Measurements from ENCODE around the gene C17orf75. TPM values are rescaled to one million over a fixed set of nuclear protein-coding genes. Genes with fewer than 3 reads are reported as not detected.
A peak's percentile ranks its signal among the peaks of the same experiment; 100 is the strongest.
"Not testable (repeated sequence)": the region's sequence is repeated elsewhere in the genome, so short reads cannot be mapped to it uniquely, and the experiment has no call there.

C17orf75 gene
- total RNA-seq, 2 donors from 2014 or later = 23.2 to 24.5 TPM

DNA sequence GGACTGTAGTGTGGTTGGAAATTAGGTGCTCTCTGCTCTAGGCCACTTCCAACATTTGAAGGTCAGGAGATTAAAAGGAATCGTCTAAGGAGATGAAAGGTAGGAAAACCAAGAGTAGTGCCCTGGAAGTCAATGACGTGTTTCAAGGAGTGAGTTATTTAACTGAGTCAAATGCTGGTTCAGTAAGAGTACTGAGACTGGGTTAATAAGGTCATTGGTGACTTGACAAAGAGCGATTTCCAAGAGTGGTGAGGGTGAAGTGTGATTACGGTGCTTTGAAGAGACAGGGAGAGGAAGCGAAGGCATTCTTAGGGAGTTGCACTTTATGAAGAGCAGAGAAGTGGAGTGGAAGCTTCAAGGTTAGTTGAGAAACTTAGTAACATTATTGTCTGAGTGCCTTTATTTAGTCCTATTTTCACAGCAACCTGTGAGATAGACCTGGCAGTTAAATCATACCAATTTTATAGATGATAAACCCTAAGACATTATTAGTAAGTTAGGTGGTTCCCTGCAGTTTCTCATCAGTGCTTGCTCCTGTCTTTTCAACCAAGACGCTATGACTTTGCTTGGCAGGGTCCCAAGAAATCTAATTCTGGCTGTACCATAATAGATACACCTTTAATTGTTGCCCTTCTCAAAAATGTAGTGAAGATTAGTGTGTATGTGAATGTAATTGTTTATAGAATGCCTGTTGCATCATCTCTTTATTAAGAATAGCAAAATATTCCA is 13.8 kb upstream of the C17orf75 start:
- Mint-ChIP-seq H3K4me3 (peak overlapping the region; percentile 75), H3K27me3 (no peaks in the 10 kb centered on the region), H3K9me3 (no peaks in the 10 kb centered on the region), H3K4me1 (ENCODE audit: low read depth in 2 of 2) (peaks cover 31 to 44% of the 10 kb centered on the region in 2 donors), H3K36me3 (peaks cover 24% of the 10 kb centered on the region), H3K27ac (peak overlapping the region; percentile 0 to 26)
- no peak for DNase-seq (ENCODE audit: low spot score)
- no peak for ATAC-seq

DNA sequence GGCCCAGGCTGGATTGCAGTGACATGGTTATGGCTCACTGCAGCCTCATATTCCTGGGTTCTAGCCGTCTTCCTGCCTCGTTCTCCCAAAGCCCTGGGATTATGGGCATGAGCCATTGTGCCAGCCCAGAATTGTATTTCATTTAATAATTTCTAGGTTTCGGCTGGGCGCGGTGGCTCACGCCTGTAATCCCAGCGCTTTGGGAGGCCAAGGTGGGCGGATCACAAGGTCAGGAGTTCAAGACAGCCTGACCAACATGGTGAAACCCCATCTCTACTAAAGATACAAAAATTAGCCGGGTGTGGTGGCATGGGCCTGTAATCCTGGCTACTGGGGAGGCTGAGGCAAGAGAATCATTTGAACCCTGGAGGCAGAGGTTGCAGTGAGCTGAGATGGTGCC is 10.8 kb upstream of the C17orf75 start:
- not testable (repeated sequence) for H3K9me3 Mint-ChIP-seq; H3K27ac Mint-ChIP-seq; DNase-seq (ENCODE audit: low spot score); ATAC-seq; H3K27me3 Mint-ChIP-seq
- H3K4me3 Mint-ChIP-seq = peak overlapping the region; percentile 95
- H3K36me3 Mint-ChIP-seq = peaks cover 34% of the 10 kb centered on the region
- peaks cover 29 to 40% of the 10 kb centered on the region in 2 donors for H3K4me1 Mint-ChIP-seq (ENCODE audit: low read depth in 2 of 2)

DNA sequence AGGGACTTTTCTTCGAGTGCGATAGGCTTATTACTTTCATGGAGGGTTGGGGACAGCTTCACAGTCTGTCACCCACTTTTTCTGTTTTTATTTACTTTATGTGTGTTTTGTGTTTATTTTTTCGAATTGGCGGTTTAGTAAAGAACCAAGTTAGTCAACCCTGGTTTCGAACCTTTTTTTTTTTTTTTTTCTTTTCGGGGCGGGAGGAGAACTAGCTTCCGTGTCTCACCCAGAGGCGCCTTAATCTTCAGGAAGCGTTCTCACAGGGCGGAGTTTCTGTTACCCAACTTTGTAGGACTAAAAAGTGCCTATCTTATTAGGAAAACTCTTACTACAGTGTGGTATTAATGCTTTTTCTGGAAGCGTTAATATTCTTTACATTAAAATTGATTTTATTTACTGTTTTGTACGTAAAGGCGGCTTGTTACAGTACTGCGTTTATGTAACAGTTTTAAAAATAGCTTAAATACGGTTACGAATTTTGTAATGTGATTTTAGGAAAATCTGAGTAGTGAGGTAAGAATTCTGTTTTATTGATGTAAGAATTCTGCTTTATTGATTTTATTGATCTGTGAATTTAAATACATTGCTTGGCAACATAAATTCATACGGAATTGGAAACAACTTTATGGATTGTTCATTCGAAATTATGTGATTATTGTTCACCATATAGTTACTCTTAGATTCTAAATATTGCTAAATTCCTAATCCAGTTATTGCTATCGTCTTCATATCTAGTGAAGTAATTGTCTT is 8.9 kb upstream of the C17orf75 start:
- H3K27me3 Mint-ChIP-seq = no peaks in the 10 kb centered on the region
- peaks cover 21 to 32% of the 10 kb centered on the region in 2 donors for H3K4me1 Mint-ChIP-seq (ENCODE audit: low read depth in 2 of 2)
- DNase-seq (ENCODE audit: low spot score) (peak; percentile 70), ATAC-seq (peak; percentile 51 to 55)
- peaks cover 32% of the 10 kb centered on the region for H3K36me3 Mint-ChIP-seq
- peak overlapping the region; percentile 98 to 99 for H3K27ac Mint-ChIP-seq
- H3K9me3 Mint-ChIP-seq = no peaks in the 10 kb centered on the region
- H3K4me3 Mint-ChIP-seq = peak overlapping the region; percentile 95

DNA sequence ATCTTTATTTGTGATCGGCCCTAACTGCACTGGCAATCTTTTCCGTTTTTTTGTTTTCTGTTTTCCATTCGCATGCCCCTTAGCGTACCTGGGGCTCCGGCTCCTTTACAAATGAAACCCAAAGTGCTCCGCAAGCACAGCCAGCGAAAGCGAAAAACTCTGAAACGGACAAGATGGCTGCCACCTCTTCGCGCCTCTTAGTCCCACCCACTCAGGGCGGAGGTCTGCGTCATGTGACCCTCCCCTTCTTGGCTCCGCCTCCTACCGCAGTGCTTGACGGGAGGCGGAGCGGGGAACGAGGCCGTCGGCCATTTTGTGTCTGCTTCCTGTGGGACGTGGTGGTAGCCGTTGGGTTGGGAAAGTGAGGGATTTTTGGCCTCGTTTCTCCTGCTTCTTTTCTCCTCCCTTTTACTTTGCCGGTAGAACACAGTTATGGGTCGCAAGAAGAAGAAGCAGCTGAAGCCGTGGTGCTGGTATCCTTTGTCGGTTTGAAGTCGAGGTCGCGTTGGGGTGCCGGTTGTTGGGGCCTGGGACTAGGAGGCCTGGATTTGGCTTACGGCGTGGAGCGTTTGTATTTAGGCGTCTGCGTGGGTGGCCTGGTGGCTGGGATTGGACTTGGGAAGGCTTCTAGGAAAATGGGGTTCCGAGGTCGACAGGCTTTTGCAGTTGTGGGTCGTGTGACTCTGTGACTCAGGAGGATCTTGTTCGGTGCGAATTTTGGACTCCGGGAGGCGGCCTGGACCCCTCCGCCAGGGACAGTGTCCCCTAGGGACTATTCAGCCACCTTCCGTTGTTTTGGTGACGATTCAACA is 8.1 kb upstream of the C17orf75 start, which contains the start of gene ZNF207:
TSS of gene ZNF207 (plus strand) at position 304 of the 812 bp plus-strand sequence. CDS start at position 433, 129 bp downstream.
- H3K36me3 Mint-ChIP-seq = peaks cover 25% of the 10 kb centered on the region
- H3K27ac Mint-ChIP-seq = peak within 1 kb of the TSS; percentile 98 to 99
- peak; percentile 96 for DNase-seq (ENCODE audit: low spot score)
- no peaks in the 10 kb centered on the region for H3K27me3 Mint-ChIP-seq
- peaks cover 13 to 24% of the 10 kb centered on the region in 2 donors for H3K4me1 Mint-ChIP-seq (ENCODE audit: low read depth in 2 of 2)
- no peaks in the 10 kb centered on the region for H3K9me3 Mint-ChIP-seq
- peak within 1 kb of the TSS; percentile 95 for H3K4me3 Mint-ChIP-seq
- peak; percentile 100 for ATAC-seq

DNA sequence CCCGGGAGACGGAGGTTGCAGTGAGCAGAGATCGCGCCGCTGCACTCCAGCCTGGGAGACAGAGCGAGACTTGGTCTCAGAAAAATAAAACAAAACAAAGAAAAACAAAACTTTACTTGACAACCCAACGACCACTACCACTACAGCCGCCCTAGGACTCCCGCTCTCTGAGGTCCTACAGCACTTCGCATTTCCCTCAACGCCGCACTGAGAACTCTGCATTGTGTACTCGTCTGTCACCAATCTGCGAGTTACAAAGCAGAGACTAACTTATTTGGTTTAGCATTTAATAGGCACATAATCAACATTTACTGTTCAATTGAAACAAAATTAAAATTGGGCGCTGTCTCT is 7.5 kb upstream of the C17orf75 start:
- H3K9me3 Mint-ChIP-seq = no peaks in the 10 kb centered on the region
- H3K27me3 Mint-ChIP-seq = no peaks in the 10 kb centered on the region
- H3K36me3 Mint-ChIP-seq = peaks cover 19% of the 10 kb centered on the region
- no peak for DNase-seq (ENCODE audit: low spot score)
- H3K4me1 Mint-ChIP-seq (ENCODE audit: low read depth in 2 of 2) = peaks cover 8 to 19% of the 10 kb centered on the region in 2 donors
- ATAC-seq = no peak
- peak overlapping the region; percentile 95 for H3K4me3 Mint-ChIP-seq
- H3K27ac Mint-ChIP-seq = peak overlapping the region; percentile 98 to 99

DNA sequence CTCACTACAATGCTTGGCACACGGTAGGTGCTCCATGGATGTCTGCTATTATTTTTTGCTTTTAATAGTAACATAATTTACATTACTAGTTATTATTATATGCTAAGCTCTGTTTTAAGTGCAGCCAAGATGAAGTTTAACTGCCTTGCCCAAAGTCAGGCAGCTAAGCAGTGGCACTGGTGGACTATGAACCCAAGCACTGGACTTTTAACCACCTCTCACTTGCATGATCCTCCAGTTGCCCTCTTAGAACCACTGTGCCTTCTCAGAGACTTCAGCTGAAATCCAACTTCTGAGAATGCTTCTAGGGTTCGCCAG is 6.5 kb upstream of the C17orf75 start:
- no peak for ATAC-seq
- no peak overlapping the region for H3K27ac Mint-ChIP-seq
- peak overlapping the region; percentile 95 for H3K4me3 Mint-ChIP-seq

DNA sequence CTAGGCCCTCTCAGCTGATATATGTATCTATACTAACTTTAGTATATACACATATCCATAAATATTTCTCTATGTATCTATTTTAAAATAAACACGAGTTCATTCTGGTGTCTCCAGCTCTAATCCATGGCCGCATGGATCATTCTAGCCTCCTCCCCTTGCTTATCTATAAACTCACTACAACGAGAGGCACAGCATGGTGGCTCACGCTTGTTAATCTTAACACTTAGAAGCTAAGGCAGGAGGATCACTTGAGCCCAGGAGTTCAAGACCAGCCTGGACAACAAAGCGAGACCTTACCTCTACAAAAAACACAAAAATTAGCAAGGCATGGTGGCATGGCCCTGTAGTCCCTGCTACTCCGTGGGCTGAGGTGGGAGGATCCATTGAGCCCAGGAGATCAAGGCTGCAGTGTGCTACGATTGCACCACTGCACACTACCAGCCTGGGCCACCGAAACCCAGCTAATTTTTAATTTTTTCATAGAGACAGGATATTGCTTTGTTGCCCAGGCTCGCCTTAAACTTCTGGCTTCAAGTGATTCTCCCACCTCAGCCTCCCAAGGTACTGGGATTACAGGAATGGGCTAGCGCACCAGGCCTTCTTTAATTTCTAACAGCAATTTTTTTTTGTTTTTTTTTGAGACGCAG is 4.1 kb upstream of the C17orf75 start:
- peaks cover 14% of the 10 kb centered on the region for H3K36me3 Mint-ChIP-seq
- peaks cover 22 to 23% of the 10 kb centered on the region in 2 donors for H3K4me1 Mint-ChIP-seq (ENCODE audit: low read depth in 2 of 2)
- no peaks in the 10 kb centered on the region for H3K9me3 Mint-ChIP-seq
- no peak overlapping the region for H3K27ac Mint-ChIP-seq
- no peak overlapping the region for H3K4me3 Mint-ChIP-seq
- DNase-seq (ENCODE audit: low spot score) (no peak), ATAC-seq (no peak)
- H3K27me3 Mint-ChIP-seq = no peaks in the 10 kb centered on the region

More for the DNA sequence above, 6.5 kb upstream of the C17orf75 start:
- Mint-ChIP-seq H3K9me3 (no peaks in the 10 kb centered on the region), H3K27me3 (no peaks in the 10 kb centered on the region), H3K36me3 (peaks cover 19% of the 10 kb centered on the region), H3K4me1 (ENCODE audit: low read depth in 2 of 2) (peaks cover 8 to 18% of the 10 kb centered on the region in 2 donors)
- DNase-seq (ENCODE audit: low spot score) = no peak

DNA sequence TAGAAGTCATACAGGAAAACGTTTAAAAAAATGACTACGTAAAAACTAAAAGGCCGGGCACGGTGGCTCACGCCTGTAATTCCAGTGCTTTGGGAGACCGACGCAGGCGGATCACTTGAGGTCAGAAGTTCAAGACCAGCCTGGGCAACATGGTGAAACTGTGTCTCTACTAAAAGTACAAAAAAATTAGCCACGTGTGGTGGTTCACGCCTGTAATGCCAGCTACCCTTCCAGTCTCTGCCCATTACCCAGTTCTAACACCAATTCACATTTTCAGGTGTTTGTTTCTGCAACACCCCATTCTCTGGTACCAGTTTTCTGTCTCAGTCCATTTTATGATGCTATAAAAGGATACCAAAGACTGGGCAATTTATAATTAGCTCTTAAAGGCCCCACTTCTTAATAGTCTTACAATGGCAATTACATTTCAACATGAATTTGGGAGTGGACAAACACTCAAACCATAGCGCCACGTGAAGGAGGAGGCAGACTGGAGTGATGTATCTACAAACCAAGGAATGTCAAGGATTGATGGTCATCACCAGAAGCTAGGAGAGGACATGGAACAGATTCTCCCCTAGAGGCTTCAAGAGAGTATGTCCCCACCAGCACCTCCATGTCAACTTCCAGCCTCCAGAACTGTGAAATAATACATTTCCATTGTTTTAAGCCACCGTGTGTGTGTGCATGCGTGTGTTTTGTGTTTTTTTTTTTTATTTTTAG is 791 bp upstream of the C17orf75 start:
- ATAC-seq (no peak), DNase-seq (ENCODE audit: low spot score) (no peak)
- H3K4me3 Mint-ChIP-seq = peak overlapping the region; percentile 87
- no peaks in the 10 kb centered on the region for H3K27me3 Mint-ChIP-seq
- no peaks in the 10 kb centered on the region for H3K36me3 Mint-ChIP-seq
- H3K9me3 Mint-ChIP-seq = no peaks in the 10 kb centered on the region
- peak overlapping the region; percentile 79 to 93 for H3K27ac Mint-ChIP-seq
- H3K4me1 Mint-ChIP-seq (ENCODE audit: low read depth in 2 of 2) = peaks cover 21% of the 10 kb centered on the region in 2 donors

DNA sequence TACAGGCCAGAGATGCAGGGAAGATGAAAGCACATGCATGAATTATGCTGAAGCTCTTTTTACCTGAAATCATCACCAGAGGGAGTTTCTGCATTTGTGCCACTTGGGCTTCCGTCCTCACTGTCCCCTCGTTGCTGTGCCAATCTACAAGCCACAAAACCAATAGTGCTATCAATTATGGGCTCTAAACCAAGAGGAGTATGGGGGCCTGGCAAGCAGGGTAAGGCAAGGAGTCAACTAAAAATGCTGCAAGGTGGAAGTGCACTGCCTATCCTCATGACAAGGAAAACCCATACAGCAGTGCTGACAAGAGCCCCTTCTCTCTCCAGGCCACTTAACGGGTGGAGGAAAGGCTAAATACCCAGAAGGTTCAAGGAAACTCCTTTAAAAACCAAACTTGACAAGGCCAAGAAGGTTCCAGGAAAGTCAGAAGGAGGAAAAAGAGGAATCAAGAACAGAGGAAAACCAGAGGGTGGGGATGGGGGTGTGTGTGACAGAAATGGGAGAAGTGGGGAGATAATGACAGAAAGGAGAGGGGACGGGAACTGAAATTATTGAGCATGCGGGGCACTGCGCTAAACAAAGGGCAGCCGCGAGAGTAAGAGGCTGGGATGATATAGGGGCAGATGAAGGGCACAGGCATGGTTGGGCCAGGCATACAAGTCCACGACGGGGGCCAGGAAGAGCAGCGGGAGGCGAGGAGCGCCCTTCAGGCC is 674 bp downstream of the C17orf75 start:
- no peaks in the 10 kb centered on the region for H3K9me3 Mint-ChIP-seq
- DNase-seq (ENCODE audit: low spot score) (no peak), ATAC-seq (peak; percentile 34 to 76)
- H3K36me3 Mint-ChIP-seq = no peaks in the 10 kb centered on the region
- H3K27ac Mint-ChIP-seq = peak overlapping the region; percentile 79 to 93
- no peaks in the 10 kb centered on the region for H3K27me3 Mint-ChIP-seq
- H3K4me3 Mint-ChIP-seq = peak overlapping the region; percentile 87
- H3K4me1 Mint-ChIP-seq (ENCODE audit: low read depth in 2 of 2) = peaks cover 21% of the 10 kb centered on the region in 2 donors

DNA sequence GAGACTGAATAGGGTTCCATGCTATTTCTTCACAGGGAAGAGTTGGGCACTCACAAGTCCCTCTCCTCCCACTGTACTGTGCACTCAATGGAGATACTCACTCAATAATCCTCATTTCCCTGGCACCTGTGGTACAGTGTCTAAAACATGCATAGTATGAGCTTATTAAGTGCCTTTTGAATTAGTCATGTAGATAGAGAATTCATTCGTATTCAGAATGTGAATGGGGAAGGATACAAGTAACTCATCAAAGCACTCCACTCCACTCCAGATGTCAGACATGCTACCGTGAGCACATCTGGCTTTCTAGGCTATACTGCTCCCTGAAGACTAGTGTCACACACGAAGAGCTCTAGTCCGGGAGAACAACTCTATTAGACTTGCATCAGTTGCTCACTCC is 6.3 kb downstream of the C17orf75 start:
- peaks cover 8% of the 10 kb centered on the region for H3K36me3 Mint-ChIP-seq
- H3K27me3 Mint-ChIP-seq = no peaks in the 10 kb centered on the region
- H3K9me3 Mint-ChIP-seq = no peaks in the 10 kb centered on the region
- peak overlapping the region; percentile 54 to 76 for H3K27ac Mint-ChIP-seq
- H3K4me3 Mint-ChIP-seq = no peak overlapping the region
- no peak for DNase-seq (ENCODE audit: low spot score)
- ATAC-seq = no peak
- peaks cover 17 to 19% of the 10 kb centered on the region in 2 donors for H3K4me1 Mint-ChIP-seq (ENCODE audit: low read depth in 2 of 2)

DNA sequence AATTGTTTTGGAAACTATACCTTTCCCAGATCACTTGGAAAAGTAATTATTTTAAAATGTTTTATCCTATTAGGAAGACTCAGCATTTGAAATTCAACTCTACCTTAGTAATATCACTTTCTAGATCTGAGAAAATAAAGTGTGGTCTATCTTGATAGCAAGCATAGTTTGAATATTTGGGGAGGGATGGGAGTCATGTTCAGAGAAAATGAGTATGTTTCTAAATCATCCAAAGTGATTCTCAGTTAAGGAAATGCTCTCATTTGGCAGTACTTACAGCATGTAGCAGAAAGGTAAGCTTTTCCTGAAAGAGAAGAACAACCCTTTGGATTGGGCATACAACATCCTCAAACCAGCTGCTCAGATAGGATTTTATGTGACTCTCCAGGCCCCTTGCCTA is 6.9 kb downstream of the C17orf75 start:
- H3K27me3 Mint-ChIP-seq = no peaks in the 10 kb centered on the region
- H3K4me1 Mint-ChIP-seq (ENCODE audit: low read depth in 2 of 2) = peaks cover 22 to 25% of the 10 kb centered on the region in 2 donors
- peak overlapping the region; percentile 54 to 76 for H3K27ac Mint-ChIP-seq
- no peak overlapping the region for H3K4me3 Mint-ChIP-seq
- no peaks in the 10 kb centered on the region for H3K9me3 Mint-ChIP-seq
- ATAC-seq = no peak
- DNase-seq (ENCODE audit: low spot score) = no peak
- H3K36me3 Mint-ChIP-seq = peaks cover 8% of the 10 kb centered on the region

DNA sequence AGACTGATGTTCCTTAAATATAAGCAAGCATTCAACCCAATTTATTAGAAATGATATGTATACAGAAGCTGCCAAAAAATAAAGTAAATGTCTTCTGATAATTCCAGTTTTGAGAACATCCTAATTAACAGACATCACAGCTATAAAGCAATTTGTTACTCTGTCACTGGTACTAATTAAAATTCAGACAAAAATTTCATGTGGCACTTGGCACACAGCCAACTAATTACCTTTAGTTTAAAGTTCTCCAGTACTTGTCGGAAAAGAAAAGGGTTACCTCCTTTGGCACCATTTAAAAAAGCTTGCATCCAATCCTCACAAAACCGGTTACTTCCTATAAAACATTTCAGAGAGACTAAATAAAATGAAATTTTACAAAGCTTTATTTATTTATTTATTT is 8.8 kb downstream of the C17orf75 start:
- H3K9me3 Mint-ChIP-seq = no peaks in the 10 kb centered on the region
- H3K36me3 Mint-ChIP-seq = peaks cover 8% of the 10 kb centered on the region
- H3K27me3 Mint-ChIP-seq = no peaks in the 10 kb centered on the region
- ATAC-seq = no peak
- H3K4me1 Mint-ChIP-seq (ENCODE audit: low read depth in 2 of 2) = peaks cover 23 to 33% of the 10 kb centered on the region in 2 donors
- H3K27ac Mint-ChIP-seq = no peak overlapping the region
- DNase-seq (ENCODE audit: low spot score) = no peak
- no peak overlapping the region for H3K4me3 Mint-ChIP-seq
